PFSK-1 (cell line): Measurements from ENCODE around the gene ALS2CL.

Source experiments
- POLR2AphosphoS5 ChIP-seq: IDR thresholded peaks from 2 replicates; pipeline ENCODE4 v1.6.1; 2012; ENCODE audit warnings: low read depth, mild to moderate bottlenecking, control low read depth, low read length, moderate library complexity
- REST ChIP-seq, 2 experiments: IDR thresholded peaks; 2 replicates each; pipeline versions ENCODE4 v1.6.1 to v1.8.0; 2011 to 2012; ENCODE audit warnings: low read depth in 2 of 2, low read length in 2 of 2, control low read depth in 1 of 2, inconsistent platforms in 1 of 2, mild to moderate bottlenecking in 1 of 2, moderate library complexity in 1 of 2; ENCODE audit not compliant: insufficient read depth in 1 of 2
- TAF1 ChIP-seq: IDR thresholded peaks from 2 replicates; pipeline ENCODE4 v1.6.1; 2012; ENCODE audit warnings: low read length, control low read depth, borderline replicate concordance; ENCODE audit not compliant: insufficient read depth

GRCh38 chr3:46711305-46711704 lies 17.8 kb upstream of the ALS2CL start:
- TF ChIP-seq POLR2AphosphoS5 (no peak), REST (IDR thresholded peaks at IDR 0.05; ENCODE audit: insufficient read depth in 1 of 2, low read depth in 2 of 2, low read length in 2 of 2) (no peak), TAF1 (no peak)
